ENCODE measurements around the gene GRIK1. TPM values are rescaled to one million over a fixed set of nuclear protein-coding genes. Genes with fewer than 3 reads are reported as not detected.

GRIK1 gene
- total RNA-seq, 1 donor from 2014 or later = not detected

GRCh38 chr21:29521872-29522271 lies 417.9 kb downstream of the GRIK1 start:
- TF ChIP-seq, protein P1, sequence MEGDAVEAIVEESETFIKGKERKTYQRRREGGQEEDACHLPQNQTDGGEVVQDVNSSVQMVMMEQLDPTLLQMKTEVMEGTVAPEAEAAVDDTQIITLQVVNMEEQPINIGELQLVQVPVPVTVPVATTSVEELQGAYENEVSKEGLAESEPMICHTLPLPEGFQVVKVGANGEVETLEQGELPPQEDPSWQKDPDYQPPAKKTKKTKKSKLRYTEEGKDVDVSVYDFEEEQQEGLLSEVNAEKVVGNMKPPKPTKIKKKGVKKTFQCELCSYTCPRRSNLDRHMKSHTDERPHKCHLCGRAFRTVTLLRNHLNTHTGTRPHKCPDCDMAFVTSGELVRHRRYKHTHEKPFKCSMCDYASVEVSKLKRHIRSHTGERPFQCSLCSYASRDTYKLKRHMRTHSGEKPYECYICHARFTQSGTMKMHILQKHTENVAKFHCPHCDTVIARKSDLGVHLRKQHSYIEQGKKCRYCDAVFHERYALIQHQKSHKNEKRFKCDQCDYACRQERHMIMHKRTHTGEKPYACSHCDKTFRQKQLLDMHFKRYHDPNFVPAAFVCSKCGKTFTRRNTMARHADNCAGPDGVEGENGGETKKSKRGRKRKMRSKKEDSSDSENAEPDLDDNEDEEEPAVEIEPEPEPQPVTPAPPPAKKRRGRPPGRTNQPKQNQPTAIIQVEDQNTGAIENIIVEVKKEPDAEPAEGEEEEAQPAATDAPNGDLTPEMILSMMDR (conservative IDR thresholded peaks at IDR 0.05; ENCODE audit: low read depth, low read length) = no peak
- H3K4me3 ChIP-seq (ENCODE audit: low read depth, low read length) = no peak overlapping the region
- no peak for DNase-seq (ENCODE audit: low read depth)

GRCh38 chr21:29520171-29520570 lies 419.6 kb downstream of the GRIK1 start:
- H3K4me3 ChIP-seq (ENCODE audit: low read depth, low read length) = no peak overlapping the region
- DNase-seq (ENCODE audit: low read depth) = no peak
- TF ChIP-seq, protein P1 (conservative IDR thresholded peaks at IDR 0.05; ENCODE audit: low read depth, low read length) = no peak

- H3K4me3 ChIP-seq (ENCODE audit: low read depth, low read length) = no peak overlapping the region
- TF ChIP-seq, protein P1 (conservative IDR thresholded peaks at IDR 0.05; ENCODE audit: low read depth, low read length) = no peak
- no peak for DNase-seq (ENCODE audit: low read depth)
These were observed 425.0 kb downstream of the GRIK1 start for GRCh38 chr21:29514652-29515247.

GRCh38 chr21:29513535-29513934 lies 426.3 kb downstream of the GRIK1 start:
- no peak overlapping the region for H3K4me3 ChIP-seq (ENCODE audit: low read depth, low read length)
- TF ChIP-seq, protein P1 (conservative IDR thresholded peaks at IDR 0.05; ENCODE audit: low read depth, low read length) = no peak
- no peak for DNase-seq (ENCODE audit: low read depth)

DNA sequence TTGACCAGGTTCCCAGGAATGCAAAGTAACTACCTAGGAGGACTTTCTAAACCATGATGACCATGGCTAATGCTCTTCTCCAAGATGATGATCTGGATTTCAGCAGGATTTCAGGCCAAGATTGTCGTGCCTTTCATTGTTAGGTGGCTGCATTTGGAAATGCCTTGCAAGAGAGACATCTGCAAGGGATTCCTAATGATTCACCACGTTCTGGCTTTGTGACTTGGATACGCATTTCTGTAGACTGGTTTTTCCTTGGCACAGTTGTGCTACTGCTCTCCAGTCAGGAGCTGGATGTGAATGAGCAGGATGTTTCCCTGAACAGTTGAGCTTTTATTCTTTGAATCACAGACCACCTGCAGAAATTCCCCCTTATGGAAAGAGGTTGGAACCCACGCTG lies 428.7 kb downstream of the GRIK1 start:
- TF ChIP-seq, protein P1 (conservative IDR thresholded peaks at IDR 0.05; ENCODE audit: low read depth, low read length) = no peak
- no peak overlapping the region for H3K4me3 ChIP-seq (ENCODE audit: low read depth, low read length)
- DNase-seq (ENCODE audit: low read depth) = no peak

- H3K4me3 ChIP-seq (ENCODE audit: low read depth, low read length) = no peak overlapping the region
- no peak for DNase-seq (ENCODE audit: low read depth)
- TF ChIP-seq, protein P1 (conservative IDR thresholded peaks at IDR 0.05; ENCODE audit: low read depth, low read length) = no peak
These were observed 430.7 kb downstream of the GRIK1 start for GRCh38 chr21:29509121-29509520.

- H3K4me3 ChIP-seq (ENCODE audit: low read depth, low read length) = no peak overlapping the region
- TF ChIP-seq, protein P1 (conservative IDR thresholded peaks at IDR 0.05; ENCODE audit: low read depth, low read length) = no peak
- no peak for DNase-seq (ENCODE audit: low read depth)
These were observed 431.5 kb downstream of the GRIK1 start for GRCh38 chr21:29508301-29508700.

Data from epithelial cell of proximal tubule (primary cell).